Measurements from ENCODE around the gene INPPL1.

Gene INPPL1

GRCh38 chr11:72221386-72222075 lies 3.0 kb upstream of the INPPL1 start:
- no peak for TF ChIP-seq CTCF (IDR thresholded peaks at IDR 0.05; ENCODE audit: low read depth, low read length, missing control alignments)
- Histone ChIP-seq H3K27me3 (replicated peaks) (peaks cover 2% of the 10 kb centered on the region), H3K36me3 (replicated peaks) (no peaks in the 10 kb centered on the region), H3K4me3 (ENCODE audit: low read depth, low read length) (no peak overlapping the region), H3K27ac (no peak overlapping the region)
- no peak for DNase-seq
- in situ Hi-C loops (cut with HindIII; ENCODE audit: low pct_ligation_motif_present, low sequenced_read_pairs), result no loop called here

- DNase-seq, result no peak
- no peak for TF ChIP-seq CTCF (IDR thresholded peaks at IDR 0.05; ENCODE audit: low read depth, low read length, missing control alignments)
- no peaks in the 10 kb centered on the region for H3K36me3 ChIP-seq (replicated peaks)
- peaks cover 2% of the 10 kb centered on the region for H3K27me3 ChIP-seq (replicated peaks)
- H3K27ac ChIP-seq, result no peak overlapping the region
- in situ Hi-C loops (cut with HindIII; ENCODE audit: low pct_ligation_motif_present, low sequenced_read_pairs), result no loop called here
- peak overlapping the region; percentile 83 for H3K4me3 ChIP-seq (ENCODE audit: low read depth, low read length)
Observed at GRCh38 chr11:72222106-72222891, 2.3 kb upstream of the INPPL1 start.

- Histone ChIP-seq H3K27ac (peak overlapping the region; percentile 80), H3K36me3 (replicated peaks) (peaks cover 1% of the 10 kb centered on the region), H3K27me3 (replicated peaks) (peaks cover 2% of the 10 kb centered on the region), H3K4me3 (ENCODE audit: low read depth, low read length) (peak overlapping the region; percentile 83)
- peak; percentile 30 for TF ChIP-seq CTCF (IDR thresholded peaks at IDR 0.05; ENCODE audit: low read depth, low read length, missing control alignments)
- DNase-seq, result peak; percentile 83
- in situ Hi-C loops (cut with HindIII; ENCODE audit: low pct_ligation_motif_present, low sequenced_read_pairs), result no loop called here
Observed at GRCh38 chr11:72222907-72223614, 1.5 kb upstream of the INPPL1 start.

- no peak for DNase-seq
- peak overlapping the region; percentile 80 for H3K27ac ChIP-seq
- no peak for TF ChIP-seq CTCF (IDR thresholded peaks at IDR 0.05; ENCODE audit: low read depth, low read length, missing control alignments)
- H3K4me3 ChIP-seq (ENCODE audit: low read depth, low read length), result peak overlapping the region; percentile 83
- no peaks in the 10 kb centered on the region for H3K27me3 ChIP-seq (replicated peaks)
- in situ Hi-C loops (cut with HindIII; ENCODE audit: low pct_ligation_motif_present, low sequenced_read_pairs), result no loop called here
- H3K36me3 ChIP-seq (replicated peaks), result peaks cover 10% of the 10 kb centered on the region
Observed at GRCh38 chr11:72223615-72224563, 678 bp upstream of the INPPL1 start.

GRCh38 chr11:72225411-72225951 lies 914 bp downstream of the INPPL1 start:
- peak overlapping the region; percentile 83 for H3K4me3 ChIP-seq (ENCODE audit: low read depth, low read length)
- H3K27ac ChIP-seq, result no peak overlapping the region
- no peak for TF ChIP-seq CTCF (IDR thresholded peaks at IDR 0.05; ENCODE audit: low read depth, low read length, missing control alignments)
- in situ Hi-C loops (cut with HindIII; ENCODE audit: low pct_ligation_motif_present, low sequenced_read_pairs), result no loop called here
- H3K36me3 ChIP-seq (replicated peaks), result peaks cover 26% of the 10 kb centered on the region
- no peaks in the 10 kb centered on the region for H3K27me3 ChIP-seq (replicated peaks)
- DNase-seq, result no peak
